GM12801 (cell line): ENCODE measurements around the gene CD74.

Source experiments
- CTCF ChIP-seq: IDR thresholded peaks from one replicate; pipeline ENCODE4 v1.5.1; 2011; ENCODE audit warnings: control low read depth; ENCODE audit not compliant: insufficient read length; ENCODE audit errors: extremely low read depth

Gene CD74

GRCh38 chr5:150440948-150441812, 28.5 kb upstream of the CD74 start:
- no peak for TF ChIP-seq CTCF

DNA sequence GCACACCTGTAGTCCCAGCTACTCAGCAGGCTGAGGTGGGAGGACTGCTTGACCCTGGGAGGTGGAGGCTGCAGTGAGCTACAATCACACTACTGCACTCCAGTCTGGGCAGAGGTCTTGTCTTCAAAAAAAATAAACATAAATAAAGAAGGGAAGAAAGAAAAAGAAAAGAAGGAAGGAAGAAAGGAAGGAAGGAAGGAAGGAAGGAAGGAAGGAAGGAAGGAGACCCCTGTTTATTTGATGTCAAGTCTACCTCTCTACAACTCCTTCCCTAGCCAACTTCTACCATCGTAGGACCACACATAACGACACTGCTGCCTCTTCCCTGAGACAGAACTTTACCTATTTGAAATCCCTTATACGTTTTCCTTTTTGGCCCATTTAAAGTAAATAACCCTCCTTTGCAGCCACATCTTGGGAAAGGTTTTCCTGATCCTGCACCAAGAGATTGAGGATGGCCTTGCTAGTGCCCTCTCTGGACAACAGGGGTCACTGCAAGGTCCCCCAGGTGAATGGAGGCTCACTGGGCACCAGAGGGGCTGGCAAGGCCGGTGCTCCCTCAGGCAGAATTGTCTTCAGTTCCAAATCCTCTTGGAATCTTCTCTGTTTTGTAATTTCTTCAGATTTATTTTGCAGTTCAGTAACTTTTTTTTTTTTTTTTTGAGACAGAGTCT, 26.3 kb upstream of the CD74 start:
- no peak for TF ChIP-seq CTCF

DNA sequence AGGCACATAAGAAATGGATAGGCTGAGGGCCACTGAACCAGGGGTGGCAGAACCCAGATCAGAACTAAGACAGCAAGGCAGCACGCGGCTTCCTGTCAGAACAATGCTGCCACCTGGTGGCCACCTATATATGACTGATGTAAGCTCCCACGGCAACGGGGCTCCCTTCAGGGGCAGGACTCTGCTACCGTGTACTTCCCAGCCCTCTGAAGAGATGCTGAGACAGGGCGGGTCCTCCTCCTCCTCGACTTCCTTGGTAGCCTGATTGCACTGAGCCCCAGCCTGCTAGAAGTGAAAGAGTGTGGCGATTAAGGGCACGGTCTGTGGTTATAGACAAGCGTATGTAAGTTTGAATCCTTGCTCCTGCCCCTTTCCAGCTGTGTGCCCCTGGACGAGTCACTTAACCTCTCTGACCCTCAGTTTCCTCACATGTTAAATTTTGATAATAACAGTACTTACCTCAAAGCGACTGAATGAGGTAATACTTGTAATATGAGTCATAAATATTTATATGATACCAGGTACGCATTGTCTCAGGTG, 23.5 kb upstream of the CD74 start:
- TF ChIP-seq CTCF = no peak

GRCh38 chr5:150434464-150434863, 21.8 kb upstream of the CD74 start:
- no peak for TF ChIP-seq CTCF

DNA sequence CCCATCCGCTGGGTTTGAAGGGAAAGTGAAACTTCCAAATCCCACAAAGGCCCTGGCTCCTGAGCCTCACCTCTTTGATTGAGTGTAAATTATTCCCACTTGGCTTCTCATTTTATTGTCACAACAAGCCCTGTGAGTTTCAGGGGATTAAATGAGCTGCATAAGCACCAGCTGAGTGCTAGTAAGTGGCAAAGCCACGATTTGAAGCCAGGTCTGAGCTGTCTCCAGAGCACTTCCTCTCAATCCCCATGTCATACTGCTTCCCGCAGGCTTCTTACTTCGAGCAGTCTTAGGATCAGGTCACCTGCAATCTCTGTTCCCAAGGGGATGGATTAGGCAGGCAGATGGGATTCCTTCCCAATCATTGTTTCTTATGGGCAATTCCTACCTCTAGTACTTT, 18.9 kb upstream of the CD74 start:
- TF ChIP-seq CTCF = no peak

DNA sequence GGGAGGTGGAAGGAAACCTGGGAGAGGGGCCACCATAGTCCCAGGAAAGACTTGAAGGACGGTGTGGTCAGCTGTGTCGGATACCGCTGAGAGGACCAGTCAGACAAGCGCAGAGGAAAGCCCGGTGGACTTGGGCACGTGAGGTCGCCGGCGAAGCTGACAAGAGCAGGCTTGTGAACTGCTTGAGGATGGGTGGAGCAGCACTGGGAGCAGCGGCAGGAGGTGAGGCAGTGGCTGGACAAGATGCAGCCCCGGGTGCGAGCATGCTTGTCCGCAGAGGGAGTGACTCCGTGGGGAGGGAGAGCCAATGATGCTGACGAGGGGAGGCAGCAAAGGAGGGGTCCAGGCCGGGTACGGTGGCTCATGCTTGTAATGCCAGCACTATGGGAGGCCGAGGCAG, 18.3 kb upstream of the CD74 start:
- no peak for TF ChIP-seq CTCF

DNA sequence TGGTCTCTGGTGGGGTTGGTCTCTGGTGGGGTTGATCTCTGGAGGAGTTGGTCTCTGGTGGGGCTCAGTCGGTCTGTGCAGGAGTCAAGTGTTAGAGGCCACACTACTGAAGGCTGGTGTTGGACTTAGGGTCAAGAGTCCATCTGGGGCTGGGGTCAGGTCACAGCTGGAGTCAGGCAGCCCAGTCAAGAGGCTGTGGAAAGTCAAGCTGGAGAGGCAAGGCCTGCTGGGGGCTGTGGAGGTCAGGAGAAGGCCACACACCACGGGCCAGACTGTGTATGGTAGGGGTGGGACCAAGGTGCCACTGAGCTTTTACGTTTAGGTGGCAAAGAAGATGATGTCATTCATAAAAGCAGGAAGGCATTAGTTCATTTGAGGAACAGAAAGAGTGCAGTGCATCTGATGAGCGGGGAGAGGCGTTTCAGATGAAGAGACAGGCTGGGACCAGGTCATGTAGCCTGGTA, 16.7 kb upstream of the CD74 start:
- TF ChIP-seq CTCF = no peak
